HEK293 (cell line): ENCODE measurements around the gene CERS4.
"Not testable (repeated sequence)": the region's sequence is repeated elsewhere in the genome, so short reads cannot be mapped to it uniquely, and the experiment has no call there.

ENCODE experiments used
- CTCF ChIA-PET: fragments of 350-600 bp; formaldehyde crosslinking; extraction: SDS; loops from one replicate; lab custom pipeline; 2021; ENCODE audit warnings: antibody characterized with exemption; lab: Yijun Ruan, JAX
- POLR2A ChIA-PET: fragments of 300-600 bp; formaldehyde crosslinking; extraction: SDS; loops from one replicate; lab custom pipeline; 2020; ENCODE audit warnings: antibody characterized with exemption, inconsistent platforms; lab: Yijun Ruan, JAX
- H3K27ac ChIP-seq: fragments of 200-500 bp; sonication (Bioruptor generic); 2 replicates; pipeline ENCODE4 v1.5.1; 2014; ENCODE audit warnings: low read depth, low read length, control low read depth, inconsistent platforms; ENCODE audit errors: extremely low read depth
- H3K36me3 ChIP-seq, 2 experiments: fragments of 200-500 bp in 1 of 2; sonication (Bioruptor generic) in 1 of 2; 1 replicate in 1 of 2; 2 replicates in 1 of 2; pipeline ENCODE4 v1.5.1; 2014 to 2017; ENCODE audit warnings: inconsistent platforms in 2 of 2, low read length in 2 of 2; ENCODE audit not compliant: control insufficient read depth in 2 of 2, insufficient read depth in 1 of 2
- H3K4me1 ChIP-seq: fragments of 200-500 bp; sonication (Bioruptor generic); 2 replicates; pipeline ENCODE4 v1.5.1; 2014; ENCODE audit warnings: mild to moderate bottlenecking, low read length, inconsistent platforms; ENCODE audit not compliant: control insufficient read depth, insufficient read depth
- H3K4me3 ChIP-seq: 2 replicates; pipeline ENCODE4 v1.5.1; 2011; ENCODE audit warnings: low read depth, mild to moderate bottlenecking, control low read depth, low read length, moderate library complexity
- H3K9me3 ChIP-seq: fragments of 200-500 bp; sonication (Bioruptor generic); 2 replicates; pipeline ENCODE4 v1.5.1; 2014; ENCODE audit warnings: low read depth, low read length, inconsistent platforms; ENCODE audit not compliant: control insufficient read depth, insufficient read depth
- GLI4 ChIP-seq: fragments of 450-650 bp; formaldehyde crosslinking; IDR thresholded peaks from 2 replicates; pipeline ENCODE4 v1.5.1; 2016; ENCODE audit warnings: missing biosample characterization, missing genetic modification characterization
- GLIS1 ChIP-seq: fragments of 450-650 bp; formaldehyde crosslinking; IDR thresholded peaks from 2 replicates; pipeline ENCODE4 v1.5.1; 2016; ENCODE audit warnings: missing biosample characterization, missing genetic modification characterization
- KLF1 ChIP-seq: fragments of 450-650 bp; formaldehyde crosslinking; IDR thresholded peaks from 2 replicates; pipeline ENCODE4 v1.5.1; 2016; ENCODE audit warnings: missing biosample characterization, missing genetic modification characterization
- KLF7 ChIP-seq: fragments of 450-650 bp; formaldehyde crosslinking; IDR thresholded peaks from 2 replicates; pipeline ENCODE4 v1.5.1; 2016; ENCODE audit warnings: missing biosample characterization, missing genetic modification characterization, borderline replicate concordance
- MZF1 ChIP-seq: fragments of 450-650 bp; formaldehyde crosslinking; IDR thresholded peaks from 2 replicates; pipeline ENCODE4 v1.5.1; 2017; ENCODE audit warnings: missing biosample characterization, missing genetic modification characterization, borderline replicate concordance
- PRDM1 ChIP-seq: fragments of 450-650 bp; formaldehyde crosslinking; IDR thresholded peaks from 2 replicates; pipeline ENCODE4; 2016; ENCODE audit warnings: missing biosample characterization, missing genetic modification characterization
- ZNF133 ChIP-seq: fragments of 450-650 bp; formaldehyde crosslinking; IDR thresholded peaks from 2 replicates; pipeline ENCODE4 v1.5.1; 2016; ENCODE audit warnings: missing biosample characterization, missing genetic modification characterization
- ZNF24 ChIP-seq: fragments of 450-650 bp; formaldehyde crosslinking; IDR thresholded peaks from 2 replicates; pipeline ENCODE4 v1.5.1; 2016; ENCODE audit warnings: missing biosample characterization, missing genetic modification characterization
- ZNF37A ChIP-seq: fragments of 450-650 bp; IDR thresholded peaks from 2 replicates; pipeline ENCODE4 v1.5.1; 2018; ENCODE audit warnings: missing biosample characterization, missing genetic modification characterization
- ZNF501 ChIP-seq: fragments of 450-650 bp; formaldehyde crosslinking; IDR thresholded peaks from 2 replicates; pipeline ENCODE4 v1.5.1; 2016; ENCODE audit warnings: missing biosample characterization, missing genetic modification characterization
- ZNF544 ChIP-seq: fragments of 450-650 bp; formaldehyde crosslinking; IDR thresholded peaks from 2 replicates; pipeline ENCODE4 v1.5.0; 2017; ENCODE audit warnings: missing biosample characterization, missing genetic modification characterization
- ZNF596 ChIP-seq: fragments of 450-650 bp; IDR thresholded peaks from 2 replicates; pipeline ENCODE4 v1.5.0; 2018; ENCODE audit warnings: missing biosample characterization, mild to moderate bottlenecking, missing genetic modification characterization, moderate library complexity
- ZNF707 ChIP-seq: fragments of 450-650 bp; formaldehyde crosslinking; IDR thresholded peaks from 2 replicates; pipeline ENCODE4 v1.5.1; 2016; ENCODE audit warnings: missing biosample characterization, missing genetic modification characterization
- ZNF830 ChIP-seq: fragments of 450-650 bp; IDR thresholded peaks from 2 replicates; pipeline ENCODE4 v1.5.0; 2018; ENCODE audit warnings: missing biosample characterization, missing genetic modification characterization, low read depth, mild to moderate bottlenecking, moderate library complexity
- TF ChIP-seq, protein P1 (sequence below): fragments of 450-650 bp; formaldehyde crosslinking; IDR thresholded peaks from 2 replicates; pipeline ENCODE4 v1.5.1; 2016; ENCODE audit warnings: missing biosample characterization, missing genetic modification characterization
- TF ChIP-seq, protein P2 (sequence below): fragments of 450-650 bp; formaldehyde crosslinking; IDR thresholded peaks from 2 replicates; pipeline ENCODE4 v1.5.1; 2016; ENCODE audit warnings: missing biosample characterization, missing genetic modification characterization
- TF ChIP-seq, protein P3 (sequence below): fragments of 450-650 bp; formaldehyde crosslinking; IDR thresholded peaks from 2 replicates; pipeline ENCODE4 v1.5.1; 2017; ENCODE audit warnings: missing biosample characterization, missing genetic modification characterization

CERS4 gene

GRCh38 chr19:8223442-8223841, 14.3 kb downstream of the CERS4 start:
- H3K36me3 ChIP-seq, H3K27ac ChIP-seq, H3K9me3 ChIP-seq, H3K4me3 ChIP-seq, POLR2A ChIA-PET, CTCF ChIA-PET, H3K4me1 ChIP-seq: not testable (repeated sequence)
- peak; percentile 93 for TF ChIP-seq KLF1 (tag by site-specific recombination)

GRCh38 chr19:8224394-8225145, 15.4 kb downstream of the CERS4 start:
- POLR2A ChIA-PET: no interaction called here
- Histone ChIP-seq H3K4me3 (no peak overlapping the region), H3K27ac (no peak overlapping the region), H3K4me1 (no peaks in the 10 kb centered on the region), H3K9me3 (no peaks in the 10 kb centered on the region), H3K36me3 (no peaks in the 10 kb centered on the region; a peak in 1 of 3 replicates)
- CTCF ChIA-PET: no interaction called here
- TF ChIP-seq, protein P1, sequence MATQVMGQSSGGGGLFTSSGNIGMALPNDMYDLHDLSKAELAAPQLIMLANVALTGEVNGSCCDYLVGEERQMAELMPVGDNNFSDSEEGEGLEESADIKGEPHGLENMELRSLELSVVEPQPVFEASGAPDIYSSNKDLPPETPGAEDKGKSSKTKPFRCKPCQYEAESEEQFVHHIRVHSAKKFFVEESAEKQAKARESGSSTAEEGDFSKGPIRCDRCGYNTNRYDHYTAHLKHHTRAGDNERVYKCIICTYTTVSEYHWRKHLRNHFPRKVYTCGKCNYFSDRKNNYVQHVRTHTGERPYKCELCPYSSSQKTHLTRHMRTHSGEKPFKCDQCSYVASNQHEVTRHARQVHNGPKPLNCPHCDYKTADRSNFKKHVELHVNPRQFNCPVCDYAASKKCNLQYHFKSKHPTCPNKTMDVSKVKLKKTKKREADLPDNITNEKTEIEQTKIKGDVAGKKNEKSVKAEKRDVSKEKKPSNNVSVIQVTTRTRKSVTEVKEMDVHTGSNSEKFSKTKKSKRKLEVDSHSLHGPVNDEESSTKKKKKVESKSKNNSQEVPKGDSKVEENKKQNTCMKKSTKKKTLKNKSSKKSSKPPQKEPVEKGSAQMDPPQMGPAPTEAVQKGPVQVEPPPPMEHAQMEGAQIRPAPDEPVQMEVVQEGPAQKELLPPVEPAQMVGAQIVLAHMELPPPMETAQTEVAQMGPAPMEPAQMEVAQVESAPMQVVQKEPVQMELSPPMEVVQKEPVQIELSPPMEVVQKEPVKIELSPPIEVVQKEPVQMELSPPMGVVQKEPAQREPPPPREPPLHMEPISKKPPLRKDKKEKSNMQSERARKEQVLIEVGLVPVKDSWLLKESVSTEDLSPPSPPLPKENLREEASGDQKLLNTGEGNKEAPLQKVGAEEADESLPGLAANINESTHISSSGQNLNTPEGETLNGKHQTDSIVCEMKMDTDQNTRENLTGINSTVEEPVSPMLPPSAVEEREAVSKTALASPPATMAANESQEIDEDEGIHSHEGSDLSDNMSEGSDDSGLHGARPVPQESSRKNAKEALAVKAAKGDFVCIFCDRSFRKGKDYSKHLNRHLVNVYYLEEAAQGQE (tag by site-specific recombination): peak; percentile 48; the same call in 1 of the 2 replicates
- TF ChIP-seq ZNF544 (tag by site-specific recombination): no peak
- peak; percentile 30; the same call in 1 of the 2 replicates for TF ChIP-seq GLIS1 (tag by site-specific recombination)
- no peak for TF ChIP-seq ZNF133 (tag by site-specific recombination)
- no peak for TF ChIP-seq KLF7 (tag by site-specific recombination)
- no peak for TF ChIP-seq PRDM1 (tag by site-specific recombination)
- TF ChIP-seq ZNF596 (tag by site-specific recombination): no peak
- TF ChIP-seq ZNF501: no peak
- no peak for TF ChIP-seq ZNF24 (tag by site-specific recombination)
- TF ChIP-seq ZNF707 (tag by site-specific recombination): no peak
- TF ChIP-seq ZNF830 (tag by site-specific recombination): no peak
- no peak for TF ChIP-seq MZF1 (tag by site-specific recombination)
- TF ChIP-seq, protein P2, sequence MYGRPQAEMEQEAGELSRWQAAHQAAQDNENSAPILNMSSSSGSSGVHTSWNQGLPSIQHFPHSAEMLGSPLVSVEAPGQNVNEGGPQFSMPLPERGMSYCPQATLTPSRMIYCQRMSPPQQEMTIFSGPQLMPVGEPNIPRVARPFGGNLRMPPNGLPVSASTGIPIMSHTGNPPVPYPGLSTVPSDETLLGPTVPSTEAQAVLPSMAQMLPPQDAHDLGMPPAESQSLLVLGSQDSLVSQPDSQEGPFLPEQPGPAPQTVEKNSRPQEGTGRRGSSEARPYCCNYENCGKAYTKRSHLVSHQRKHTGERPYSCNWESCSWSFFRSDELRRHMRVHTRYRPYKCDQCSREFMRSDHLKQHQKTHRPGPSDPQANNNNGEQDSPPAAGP (tag by site-specific recombination): peak; percentile 90
- TF ChIP-seq ZNF37A (tag by site-specific recombination): no peak
- TF ChIP-seq, protein P3, sequence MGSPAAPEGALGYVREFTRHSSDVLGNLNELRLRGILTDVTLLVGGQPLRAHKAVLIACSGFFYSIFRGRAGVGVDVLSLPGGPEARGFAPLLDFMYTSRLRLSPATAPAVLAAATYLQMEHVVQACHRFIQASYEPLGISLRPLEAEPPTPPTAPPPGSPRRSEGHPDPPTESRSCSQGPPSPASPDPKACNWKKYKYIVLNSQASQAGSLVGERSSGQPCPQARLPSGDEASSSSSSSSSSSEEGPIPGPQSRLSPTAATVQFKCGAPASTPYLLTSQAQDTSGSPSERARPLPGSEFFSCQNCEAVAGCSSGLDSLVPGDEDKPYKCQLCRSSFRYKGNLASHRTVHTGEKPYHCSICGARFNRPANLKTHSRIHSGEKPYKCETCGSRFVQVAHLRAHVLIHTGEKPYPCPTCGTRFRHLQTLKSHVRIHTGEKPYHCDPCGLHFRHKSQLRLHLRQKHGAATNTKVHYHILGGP (tag by site-specific recombination): no peak
- peak; percentile 83 for TF ChIP-seq KLF1 (tag by site-specific recombination)
- no peak for TF ChIP-seq GLI4
